ENCODE results near the gene PALD1.

PALD1 gene

GRCh38 chr10:70537398-70538194, 59.0 kb downstream of the PALD1 start:
- no peak for DNase-seq (ENCODE audit: low spot score)

GRCh38 chr10:70538195-70538520, 59.6 kb downstream of the PALD1 start:
- DNase-seq (ENCODE audit: low spot score): no peak

GRCh38 chr10:70538731-70539338, 60.3 kb downstream of the PALD1 start:
- no peak for DNase-seq (ENCODE audit: low spot score)

- no peak for DNase-seq (ENCODE audit: low spot score)
These were observed 60.9 kb downstream of the PALD1 start for GRCh38 chr10:70539471-70539870.

- peak; percentile 68 for DNase-seq (ENCODE audit: low spot score)
These were observed 61.7 kb downstream of the PALD1 start for GRCh38 chr10:70540089-70540788.

- DNase-seq (ENCODE audit: low spot score): no peak
These were observed 62.3 kb downstream of the PALD1 start for GRCh38 chr10:70540789-70541360.

- no peak for DNase-seq (ENCODE audit: low spot score)
These were observed 63.4 kb downstream of the PALD1 start for GRCh38 chr10:70541736-70542564.

- DNase-seq (ENCODE audit: low spot score): no peak
These were observed 64.0 kb downstream of the PALD1 start for GRCh38 chr10:70542565-70542938.

GRCh38 chr10:70543911-70544310, 65.3 kb downstream of the PALD1 start:
- no peak for DNase-seq (ENCODE audit: low spot score)

- no peak for DNase-seq (ENCODE audit: low spot score)
These were observed 66.1 kb downstream of the PALD1 start for GRCh38 chr10:70544431-70545340.

- no peak for DNase-seq (ENCODE audit: low spot score)
These were observed 68.0 kb downstream of the PALD1 start for GRCh38 chr10:70546584-70546983.

- no peak for DNase-seq (ENCODE audit: low spot score)
These were observed 70.9 kb downstream of the PALD1 start for GRCh38 chr10:70549351-70549961.

GRCh38 chr10:70549962-70550458, 71.4 kb downstream of the PALD1 start:
- DNase-seq (ENCODE audit: low spot score): peak; percentile 86

GRCh38 chr10:70550459-70550858, 71.9 kb downstream of the PALD1 start:
- DNase-seq (ENCODE audit: low spot score): no peak

- no peak for DNase-seq (ENCODE audit: low spot score)
These were observed 72.9 kb downstream of the PALD1 start for GRCh38 chr10:70551466-70551865.

- DNase-seq (ENCODE audit: low spot score): peak; percentile 86
These were observed 73.4 kb downstream of the PALD1 start for GRCh38 chr10:70551971-70552422.

GRCh38 chr10:70552586-70552985, 74.0 kb downstream of the PALD1 start:
- no peak for DNase-seq (ENCODE audit: low spot score)

GRCh38 chr10:70555371-70555770, 76.8 kb downstream of the PALD1 start:
- no peak for DNase-seq (ENCODE audit: low spot score)

- no peak for DNase-seq (ENCODE audit: low spot score)
These were observed 78.7 kb downstream of the PALD1 start for GRCh38 chr10:70557086-70557845.
